ENCODE data around the gene MAP4. TPM values are rescaled to one million over a fixed set of nuclear protein-coding genes. Genes with fewer than 3 reads are reported as not detected.

The MAP4 gene
- polyA plus RNA-seq, 1 donor from 2014 or later, result 55.0 TPM

- no peaks in the 10 kb centered on the region for H3K27me3 Mint-ChIP-seq
- peaks cover 0 to 2% (median 0%) of the 10 kb centered on the region in 3 donors for H3K4me1 Mint-ChIP-seq
- no peaks in the 10 kb centered on the region for H3K9me3 Mint-ChIP-seq
- H3K4me3 Mint-ChIP-seq, result no peak overlapping the region
- H3K36me3 Mint-ChIP-seq, result peaks cover 29% of the 10 kb centered on the region
- no peak overlapping the region for H3K27ac Mint-ChIP-seq
Observed at GRCh38 chr3:47909607-47910006, 106.6 kb downstream of the MAP4 start.

DNA sequence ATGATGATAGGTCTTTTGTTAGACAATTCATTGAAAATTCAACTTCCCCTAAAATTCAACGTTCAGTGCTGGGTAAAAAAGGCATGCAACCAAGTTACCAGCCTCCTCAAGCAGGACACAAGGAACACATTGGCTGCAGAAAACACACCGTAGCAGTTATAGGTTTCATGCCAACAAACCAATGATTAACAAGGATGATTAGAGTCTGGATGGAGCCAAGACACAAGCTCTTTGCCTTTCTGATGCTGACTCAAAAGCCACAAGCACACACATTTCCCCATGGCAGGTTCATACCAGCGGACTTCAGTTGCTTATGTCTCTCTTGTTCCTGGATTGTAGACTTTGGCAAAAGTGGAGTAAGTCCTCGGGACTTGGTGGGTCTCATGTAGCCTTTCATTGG, 107.5 kb downstream of the MAP4 start:
- H3K9me3 Mint-ChIP-seq, result no peaks in the 10 kb centered on the region
- H3K4me3 Mint-ChIP-seq, result no peak overlapping the region

GRCh38 chr3:47907784-47908183, 108.4 kb downstream of the MAP4 start:
- Mint-ChIP-seq H3K4me1 (peaks cover 0 to 2% (median 0%) of the 10 kb centered on the region in 3 donors), H3K4me3 (no peak overlapping the region), H3K36me3 (peaks cover 26% of the 10 kb centered on the region), H3K27me3 (no peaks in the 10 kb centered on the region), H3K9me3 (no peaks in the 10 kb centered on the region), H3K27ac (no peak overlapping the region)

More for the DNA sequence above, 107.5 kb downstream of the MAP4 start:
- no peak overlapping the region for H3K27ac Mint-ChIP-seq
- H3K4me1 Mint-ChIP-seq, result peaks cover 0 to 2% (median 0%) of the 10 kb centered on the region in 3 donors
- H3K36me3 Mint-ChIP-seq, result peaks cover 27% of the 10 kb centered on the region
- no peaks in the 10 kb centered on the region for H3K27me3 Mint-ChIP-seq

DNA sequence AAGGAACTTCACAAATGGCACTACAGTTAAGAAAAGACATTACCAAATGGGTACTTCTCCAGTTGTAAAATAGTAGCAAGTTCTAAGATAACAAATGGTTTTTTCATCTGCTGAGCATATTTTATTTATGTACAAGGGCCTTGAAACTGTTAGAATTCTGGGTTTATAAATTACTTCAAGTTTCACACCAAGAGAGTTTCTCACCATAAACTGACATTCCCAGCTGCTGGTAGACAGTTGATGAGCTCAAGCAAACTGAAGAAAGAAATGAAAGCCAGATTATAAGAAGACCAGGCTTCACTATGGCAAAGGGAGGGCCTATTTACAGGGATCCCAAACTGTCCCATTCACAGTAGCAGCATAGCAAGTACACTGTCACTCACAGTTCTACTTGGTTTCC, 113.5 kb downstream of the MAP4 start:
- no peaks in the 10 kb centered on the region for H3K9me3 Mint-ChIP-seq
- H3K27ac Mint-ChIP-seq, result no peak overlapping the region
- peaks cover 0 to 2% (median 0%) of the 10 kb centered on the region in 3 donors for H3K4me1 Mint-ChIP-seq
- no peaks in the 10 kb centered on the region for H3K27me3 Mint-ChIP-seq
- H3K4me3 Mint-ChIP-seq, result no peak overlapping the region
- peaks cover 17% of the 10 kb centered on the region for H3K36me3 Mint-ChIP-seq

GRCh38 chr3:47901280-47901833, 114.9 kb downstream of the MAP4 start:
- H3K4me3 Mint-ChIP-seq, result no peak overlapping the region
- peaks cover 16% of the 10 kb centered on the region for H3K36me3 Mint-ChIP-seq
- H3K9me3 Mint-ChIP-seq, result no peaks in the 10 kb centered on the region
- H3K4me1 Mint-ChIP-seq, result peaks cover 0 to 4% (median 0%) of the 10 kb centered on the region in 3 donors
- no peaks in the 10 kb centered on the region for H3K27me3 Mint-ChIP-seq
- no peak overlapping the region for H3K27ac Mint-ChIP-seq

- H3K27ac Mint-ChIP-seq, result no peak overlapping the region
- no peaks in the 10 kb centered on the region for H3K27me3 Mint-ChIP-seq
- H3K4me1 Mint-ChIP-seq, result peaks cover 0 to 4% (median 0%) of the 10 kb centered on the region in 3 donors
- H3K9me3 Mint-ChIP-seq, result no peaks in the 10 kb centered on the region
- no peak overlapping the region for H3K4me3 Mint-ChIP-seq
- peaks cover 9% of the 10 kb centered on the region for H3K36me3 Mint-ChIP-seq
Observed at GRCh38 chr3:47899495-47900108, 116.6 kb downstream of the MAP4 start.

GRCh38 chr3:47897954-47898353, 118.3 kb downstream of the MAP4 start:
- Mint-ChIP-seq H3K36me3 (peaks cover 9% of the 10 kb centered on the region), H3K27ac (no peak overlapping the region), H3K9me3 (no peaks in the 10 kb centered on the region), H3K27me3 (no peaks in the 10 kb centered on the region), H3K4me3 (no peak overlapping the region), H3K4me1 (peaks cover 0 to 4% (median 0%) of the 10 kb centered on the region in 3 donors)

- H3K27ac Mint-ChIP-seq, result no peak overlapping the region
- H3K27me3 Mint-ChIP-seq, result no peaks in the 10 kb centered on the region
- no peaks in the 10 kb centered on the region for H3K9me3 Mint-ChIP-seq
- H3K36me3 Mint-ChIP-seq, result peaks cover 11% of the 10 kb centered on the region
- no peak overlapping the region for H3K4me3 Mint-ChIP-seq
- peaks cover 0 to 4% (median 0%) of the 10 kb centered on the region in 3 donors for H3K4me1 Mint-ChIP-seq
Observed at GRCh38 chr3:47896736-47897135, 119.5 kb downstream of the MAP4 start.

- Mint-ChIP-seq H3K36me3 (peaks cover 13% of the 10 kb centered on the region), H3K9me3 (no peaks in the 10 kb centered on the region), H3K27me3 (no peaks in the 10 kb centered on the region), H3K27ac (no peak overlapping the region), H3K4me1 (peaks cover 0 to 4% (median 0%) of the 10 kb centered on the region in 3 donors), H3K4me3 (no peak overlapping the region)
Observed at GRCh38 chr3:47895241-47895640, 121.0 kb downstream of the MAP4 start.

- Mint-ChIP-seq H3K27me3 (no peaks in the 10 kb centered on the region), H3K4me1 (peaks cover 0 to 4% (median 3%) of the 10 kb centered on the region in 3 donors), H3K36me3 (peaks cover 11% of the 10 kb centered on the region), H3K9me3 (no peaks in the 10 kb centered on the region), H3K27ac (no peak overlapping the region), H3K4me3 (no peak overlapping the region)
Observed at GRCh38 chr3:47892286-47893040, 123.8 kb downstream of the MAP4 start.

- Mint-ChIP-seq H3K36me3 (peaks cover 12% of the 10 kb centered on the region), H3K4me1 (peaks cover 1 to 5% (median 5%) of the 10 kb centered on the region in 3 donors), H3K9me3 (peaks cover 0 to 1% (median 0%) of the 10 kb centered on the region in 3 donors), H3K27me3 (no peaks in the 10 kb centered on the region), H3K27ac (peak overlapping the region in 1 of 3 donors; percentile 35), H3K4me3 (no peak overlapping the region)
Observed at GRCh38 chr3:47891613-47892005, 124.6 kb downstream of the MAP4 start.

- Mint-ChIP-seq H3K4me3 (no peak overlapping the region), H3K27ac (peak overlapping the region in 1 of 3 donors; percentile 35), H3K4me1 (peaks cover 1 to 6% (median 5%) of the 10 kb centered on the region in 3 donors), H3K9me3 (peaks cover 0 to 2% (median 0%) of the 10 kb centered on the region in 3 donors), H3K27me3 (no peaks in the 10 kb centered on the region), H3K36me3 (peaks cover 10% of the 10 kb centered on the region)
Observed at GRCh38 chr3:47890828-47891612, 125.2 kb downstream of the MAP4 start.

GRCh38 chr3:47890126-47890827, 125.9 kb downstream of the MAP4 start:
- Mint-ChIP-seq H3K4me3 (no peak overlapping the region), H3K9me3 (peaks cover 0 to 2% (median 0%) of the 10 kb centered on the region in 3 donors), H3K36me3 (peaks cover 13% of the 10 kb centered on the region), H3K27ac (no peak overlapping the region), H3K4me1 (peaks cover 3 to 8% (median 6%) of the 10 kb centered on the region in 3 donors), H3K27me3 (no peaks in the 10 kb centered on the region)

- Mint-ChIP-seq H3K27ac (peak overlapping the region in 1 of 3 donors; percentile 47), H3K4me3 (no peak overlapping the region), H3K9me3 (peaks cover 0 to 2% (median 0%) of the 10 kb centered on the region in 3 donors), H3K4me1 (peaks cover 10 to 17% (median 15%) of the 10 kb centered on the region in 3 donors), H3K27me3 (no peaks in the 10 kb centered on the region), H3K36me3 (peaks cover 16% of the 10 kb centered on the region)
Observed at GRCh38 chr3:47888986-47889757, 127.0 kb downstream of the MAP4 start.
